Adipocyte (in vitro differentiated cells): ENCODE measurements around the gene NT5DC3.

Experiments used
- DNase-seq: peaks from one replicate; pipeline ENCODE4 v3.0.0-alpha.2; 2015; ENCODE audit warnings: low read depth
- H3K27me3 ChIP-seq: replicated peaks from 2 replicates; pipeline ENCODE4 v1.7.0; 2013; ENCODE audit warnings: mild to moderate bottlenecking, low read length, moderate library complexity; ENCODE audit not compliant: control insufficient read depth, insufficient read depth
- H3K36me3 ChIP-seq: 2 replicates; pipeline ENCODE4 v1.7.0; 2013; ENCODE audit warnings: low read length, mild to moderate bottlenecking, moderate library complexity; ENCODE audit not compliant: control insufficient read depth, insufficient read depth, severe bottlenecking
- H3K4me1 ChIP-seq: 2 replicates; pipeline ENCODE4 v1.7.0; 2013; ENCODE audit warnings: mild to moderate bottlenecking, low read length, moderate library complexity; ENCODE audit not compliant: control insufficient read depth, insufficient read depth
- H3K4me3 ChIP-seq: 2 replicates; pipeline ENCODE4 v1.7.0; 2013; ENCODE audit warnings: mild to moderate bottlenecking, low read length, moderate library complexity
- H3K9ac ChIP-seq: 2 replicates; pipeline ENCODE4 v1.7.0; 2013; ENCODE audit warnings: mild to moderate bottlenecking, low read length, moderate library complexity
- H3K9me3 ChIP-seq: 2 replicates; pipeline ENCODE4 v1.7.0; 2013; ENCODE audit warnings: mild to moderate bottlenecking, low read length, moderate library complexity; ENCODE audit not compliant: control insufficient read depth

NT5DC3 gene

GRCh38 chr12:103778781-103779180 lies 62.3 kb downstream of the NT5DC3 start:
- H3K4me1 ChIP-seq, result peaks cover 19% of the 10 kb centered on the region
- no peak overlapping the region for H3K9ac ChIP-seq
- no peak for DNase-seq
- H3K27me3 ChIP-seq, result no peaks in the 10 kb centered on the region
- no peak overlapping the region for H3K4me3 ChIP-seq
- no peaks in the 10 kb centered on the region for H3K9me3 ChIP-seq
- H3K36me3 ChIP-seq, result peaks cover 57% of the 10 kb centered on the region

GRCh38 chr12:103774977-103775560 lies 66.0 kb downstream of the NT5DC3 start:
- H3K27me3 ChIP-seq, result no peaks in the 10 kb centered on the region
- peaks cover 53% of the 10 kb centered on the region for H3K36me3 ChIP-seq
- no peak overlapping the region for H3K4me3 ChIP-seq
- peaks cover 24% of the 10 kb centered on the region for H3K4me1 ChIP-seq
- H3K9me3 ChIP-seq, result no peaks in the 10 kb centered on the region
- no peak overlapping the region for H3K9ac ChIP-seq
- no peak for DNase-seq

- no peak overlapping the region for H3K4me3 ChIP-seq
- no peaks in the 10 kb centered on the region for H3K9me3 ChIP-seq
- no peak overlapping the region for H3K9ac ChIP-seq
- peaks cover 54% of the 10 kb centered on the region for H3K36me3 ChIP-seq
- no peak for DNase-seq
- peaks cover 15% of the 10 kb centered on the region for H3K4me1 ChIP-seq
- H3K27me3 ChIP-seq, result no peaks in the 10 kb centered on the region
Measured at GRCh38 chr12:103773109-103773910, 67.7 kb downstream of the NT5DC3 start.

GRCh38 chr12:103772367-103773108 lies 68.5 kb downstream of the NT5DC3 start:
- Histone ChIP-seq H3K4me3 (no peak overlapping the region), H3K9ac (no peak overlapping the region), H3K27me3 (no peaks in the 10 kb centered on the region), H3K4me1 (peaks cover 15% of the 10 kb centered on the region), H3K36me3 (peaks cover 48% of the 10 kb centered on the region), H3K9me3 (no peaks in the 10 kb centered on the region)
- DNase-seq, result no peak

- peaks cover 15% of the 10 kb centered on the region for H3K4me1 ChIP-seq
- H3K36me3 ChIP-seq, result peaks cover 41% of the 10 kb centered on the region
- no peak overlapping the region for H3K9ac ChIP-seq
- no peaks in the 10 kb centered on the region for H3K9me3 ChIP-seq
- DNase-seq, result peak; percentile 66
- no peak overlapping the region for H3K4me3 ChIP-seq
- H3K27me3 ChIP-seq, result no peaks in the 10 kb centered on the region
Measured at GRCh38 chr12:103771466-103771865, 69.6 kb downstream of the NT5DC3 start.

GRCh38 chr12:103769240-103769945 lies 71.6 kb downstream of the NT5DC3 start:
- H3K9me3 ChIP-seq, result no peaks in the 10 kb centered on the region
- H3K4me1 ChIP-seq, result peaks cover 15% of the 10 kb centered on the region
- H3K27me3 ChIP-seq, result no peaks in the 10 kb centered on the region
- H3K36me3 ChIP-seq, result peaks cover 41% of the 10 kb centered on the region
- H3K9ac ChIP-seq, result no peak overlapping the region
- no peak overlapping the region for H3K4me3 ChIP-seq
- DNase-seq, result no peak

- Histone ChIP-seq H3K36me3 (peaks cover 43% of the 10 kb centered on the region), H3K4me3 (no peak overlapping the region), H3K4me1 (peaks cover 9% of the 10 kb centered on the region), H3K9ac (no peak overlapping the region), H3K9me3 (no peaks in the 10 kb centered on the region), H3K27me3 (no peaks in the 10 kb centered on the region)
- no peak for DNase-seq
Measured at GRCh38 chr12:103768467-103769123, 72.4 kb downstream of the NT5DC3 start.

- no peak for DNase-seq
- Histone ChIP-seq H3K4me1 (no peaks in the 10 kb centered on the region), H3K9me3 (no peaks in the 10 kb centered on the region), H3K36me3 (peaks cover 60% of the 10 kb centered on the region), H3K9ac (no peak overlapping the region), H3K27me3 (no peaks in the 10 kb centered on the region), H3K4me3 (no peak overlapping the region)
Measured at GRCh38 chr12:103766028-103766427, 75.0 kb downstream of the NT5DC3 start.

GRCh38 chr12:103765322-103765721 lies 75.7 kb downstream of the NT5DC3 start:
- Histone ChIP-seq H3K4me3 (no peak overlapping the region), H3K36me3 (peaks cover 62% of the 10 kb centered on the region), H3K9ac (no peak overlapping the region), H3K4me1 (no peaks in the 10 kb centered on the region), H3K9me3 (no peaks in the 10 kb centered on the region), H3K27me3 (no peaks in the 10 kb centered on the region)
- DNase-seq, result no peak

- no peaks in the 10 kb centered on the region for H3K27me3 ChIP-seq
- H3K9ac ChIP-seq, result no peak overlapping the region
- no peaks in the 10 kb centered on the region for H3K4me1 ChIP-seq
- DNase-seq, result no peak
- H3K4me3 ChIP-seq, result no peak overlapping the region
- no peaks in the 10 kb centered on the region for H3K9me3 ChIP-seq
- peaks cover 53% of the 10 kb centered on the region for H3K36me3 ChIP-seq
Measured at GRCh38 chr12:103762473-103762872, 78.6 kb downstream of the NT5DC3 start.
